COLO829 (cell line): ENCODE measurements around the gene CD164.
A peak's percentile ranks its signal among the peaks of the same experiment; 100 is the strongest.

ENCODE experiments used
- DNase-seq: peaks from one replicate; pipeline ENCODE4 v3.0.0; 2012; ENCODE audit warnings: low spot score

The CD164 gene

DNA sequence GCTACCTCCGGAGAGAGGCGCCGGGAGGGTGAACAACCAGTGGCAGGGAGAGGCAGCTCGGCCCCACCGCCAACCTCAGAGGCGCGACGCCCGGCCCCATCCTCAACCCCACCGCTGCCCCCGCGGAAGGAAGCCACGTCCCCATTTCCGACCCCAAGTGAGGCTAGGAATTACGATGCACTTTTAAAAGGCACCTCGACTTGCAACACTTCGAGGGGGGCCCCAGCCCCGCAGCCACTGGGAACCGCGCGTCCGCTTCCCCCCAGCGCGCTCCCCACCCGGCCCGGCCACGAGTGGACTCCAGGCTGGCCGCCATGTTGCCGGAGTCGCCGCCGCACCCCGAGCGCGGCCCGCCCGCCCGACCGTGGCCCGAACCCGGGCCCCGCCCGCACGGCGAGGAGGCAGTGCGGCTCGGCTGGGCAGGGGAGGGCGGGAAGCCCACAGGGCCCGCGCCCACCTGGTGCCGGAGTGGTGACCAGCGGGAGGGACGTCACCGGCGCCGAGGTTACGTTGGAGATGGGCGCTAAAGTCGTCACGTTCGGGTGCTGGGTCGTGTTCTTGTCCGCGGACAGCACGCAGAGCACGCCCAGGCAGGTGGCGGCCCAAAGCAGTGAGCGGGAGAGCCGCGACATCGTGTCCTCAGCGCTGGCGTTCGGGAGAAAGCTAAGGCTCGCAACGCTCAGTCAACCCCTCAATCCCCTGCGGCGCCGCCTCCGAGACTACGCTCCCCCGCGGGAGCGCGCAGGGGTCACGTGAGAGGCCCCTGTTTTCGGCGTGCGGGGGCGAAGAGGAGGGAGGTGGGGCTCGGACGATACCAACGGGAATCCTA is at the start of gene CD164:
Gene CD164 (minus strand): TSS at position 721 of the 829 bp plus-strand sequence. CDS start 89 bp downstream, at position 632.
- peak; percentile 95 for DNase-seq

DNA sequence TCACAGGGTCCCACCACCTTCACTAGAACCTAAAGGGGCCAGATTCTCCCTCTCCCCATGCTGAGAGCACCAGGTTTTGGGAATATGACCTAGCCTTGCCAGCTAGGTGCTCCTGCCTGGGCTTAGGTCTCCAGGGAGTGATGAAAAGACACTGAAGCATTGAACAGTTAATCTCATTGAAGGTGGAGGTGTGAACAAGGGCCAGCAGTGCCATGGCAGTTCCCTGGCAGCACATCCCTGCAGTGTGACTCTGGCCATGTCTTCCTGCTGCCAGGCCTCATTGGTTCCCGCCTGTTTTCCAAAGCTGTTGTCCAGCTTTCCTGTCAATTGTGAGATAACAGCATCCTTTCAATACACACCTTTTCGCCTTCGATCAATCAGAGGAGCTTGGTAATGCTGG is 47.2 kb upstream of the CD164 start:
- DNase-seq, result no peak

DNA sequence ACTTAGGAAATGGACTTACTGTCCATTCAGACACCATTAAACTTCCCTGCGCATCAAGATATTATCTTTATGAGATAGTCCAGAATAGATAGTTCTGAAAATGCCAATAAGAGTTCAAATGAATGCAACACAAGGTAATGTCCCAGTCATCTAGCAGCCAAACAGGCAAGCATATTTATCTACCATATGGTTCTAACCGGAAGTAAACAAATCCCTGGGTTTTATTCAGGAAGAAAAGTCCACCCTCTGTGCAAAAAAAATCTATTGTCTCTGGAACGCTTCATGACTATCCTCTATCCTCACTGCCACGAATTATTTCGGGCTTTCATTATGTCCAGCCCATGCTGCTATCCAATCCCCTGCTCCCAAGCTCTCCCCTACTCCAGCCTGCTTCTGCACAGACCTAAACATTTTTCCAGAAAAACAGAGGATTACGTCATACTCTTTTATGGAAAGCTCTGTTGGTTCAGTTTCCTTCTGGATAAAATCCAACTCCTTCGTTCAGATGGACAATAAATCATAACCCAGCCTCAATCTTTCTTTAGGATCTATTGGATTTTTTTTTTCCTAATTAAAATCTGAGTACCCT is 46.7 kb upstream of the CD164 start:
- DNase-seq, result no peak

DNA sequence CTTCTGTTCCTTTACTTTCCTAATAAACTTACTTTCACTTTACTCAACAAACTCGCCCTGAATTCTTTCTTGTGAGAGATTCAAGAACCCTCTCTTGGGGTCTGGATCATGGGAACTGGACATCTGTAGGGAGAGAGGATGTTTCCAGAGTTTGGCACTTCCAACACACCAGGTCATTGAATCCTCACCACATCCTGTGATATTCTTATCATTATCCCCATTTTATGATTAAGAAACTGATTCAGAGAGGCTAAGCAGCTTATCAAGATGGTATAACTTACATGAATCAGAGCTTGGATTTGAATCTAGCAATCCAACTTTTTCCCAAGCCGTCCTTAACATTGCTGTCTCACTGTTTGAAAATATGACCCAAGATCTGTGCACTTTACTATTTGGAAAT is 42.7 kb upstream of the CD164 start:
- no peak for DNase-seq

DNA sequence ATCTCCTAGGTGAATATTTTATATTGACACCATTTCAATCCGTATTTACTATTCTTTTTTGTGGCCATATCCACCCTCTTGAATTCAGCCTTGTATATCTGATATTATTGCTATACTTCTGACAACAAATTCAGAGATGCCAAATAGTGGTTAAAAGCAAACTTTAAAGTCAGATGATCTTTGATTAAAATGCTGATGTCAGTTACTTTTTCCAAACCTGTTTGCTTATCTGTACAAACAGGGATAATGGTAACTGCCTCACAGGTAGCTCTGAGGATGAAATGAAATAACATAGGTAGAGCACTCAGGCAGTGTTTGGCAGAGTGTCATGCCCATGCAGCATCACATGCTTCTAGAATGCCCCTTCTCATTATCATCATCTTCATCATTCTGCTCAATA is 38.9 kb upstream of the CD164 start:
- DNase-seq, result no peak

DNA sequence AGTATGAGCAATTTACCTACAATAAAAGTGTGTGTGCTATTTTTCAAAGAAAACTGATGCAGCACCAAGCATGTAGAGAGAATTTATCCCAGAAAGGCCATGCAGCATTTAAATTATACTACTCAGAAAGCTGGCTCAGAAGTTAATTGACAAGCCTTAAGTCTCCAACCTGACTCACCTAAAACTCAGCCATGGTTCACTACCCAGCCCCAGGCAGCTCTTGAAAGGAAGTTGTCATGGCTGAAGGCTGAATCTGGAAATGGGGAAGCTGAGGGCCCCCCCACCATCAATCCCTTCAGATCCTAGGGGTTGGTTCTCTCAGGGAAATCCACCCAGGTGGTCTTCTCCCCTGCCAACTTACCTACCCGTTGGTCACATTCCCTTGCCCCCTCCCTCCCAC is 38.5 kb upstream of the CD164 start:
- DNase-seq, result no peak

DNA sequence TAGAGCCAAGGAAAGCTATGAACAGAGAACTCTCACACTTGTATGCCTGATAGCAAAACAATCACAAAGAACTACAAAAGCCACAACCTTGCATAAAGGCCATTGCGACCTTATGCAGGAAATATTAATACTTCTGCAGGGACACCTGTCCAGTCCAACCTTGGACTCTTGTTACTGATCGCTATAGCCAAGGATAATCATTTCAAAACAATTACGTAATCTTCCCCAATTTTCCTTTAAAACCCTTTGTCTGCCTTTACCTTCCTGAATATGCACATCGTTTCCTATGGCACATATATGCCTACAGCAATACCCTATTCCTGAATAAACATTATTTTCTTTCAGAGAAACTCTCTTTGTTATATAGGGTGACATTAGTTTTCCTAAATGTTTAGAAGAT is 35.4 kb upstream of the CD164 start:
- DNase-seq, result no peak

DNA sequence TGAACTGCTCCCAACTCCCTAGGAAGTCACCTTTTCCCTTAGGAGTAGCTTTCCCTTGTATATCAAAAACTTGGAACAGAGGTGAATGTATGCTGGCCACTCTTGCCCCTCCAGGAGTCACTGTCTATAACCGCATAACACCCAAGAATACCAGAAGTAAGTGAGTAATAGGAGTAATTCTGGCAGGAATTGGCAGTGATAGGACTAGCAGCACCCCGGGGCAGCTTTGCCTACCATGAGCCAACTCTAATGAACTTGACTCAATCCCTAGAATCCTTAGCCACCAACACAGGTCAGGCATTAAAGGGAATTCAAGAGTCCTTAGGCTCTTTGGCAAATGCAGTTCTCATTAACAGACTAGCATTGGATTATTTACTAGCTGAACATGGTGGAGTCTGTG is 28.8 kb upstream of the CD164 start:
- no peak for DNase-seq

DNA sequence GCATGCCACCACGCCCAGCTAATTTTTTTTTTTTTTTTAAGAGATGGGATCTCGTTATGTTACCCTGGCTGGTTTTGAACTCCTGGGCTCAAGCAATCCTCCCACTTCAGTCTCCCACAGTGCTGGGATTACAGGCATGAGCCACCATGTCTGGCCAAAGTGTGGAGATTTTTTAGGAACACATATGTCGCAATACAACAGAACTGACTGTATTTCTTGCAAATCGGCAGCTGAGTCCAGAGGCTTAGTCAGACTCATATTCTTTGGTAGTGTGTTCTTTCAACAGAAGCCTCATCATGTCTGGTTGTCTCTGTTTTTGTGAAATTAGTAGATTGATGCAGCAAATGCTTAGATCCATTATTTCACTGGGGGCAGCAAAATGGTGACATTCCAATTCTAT is 23.9 kb upstream of the CD164 start:
- no peak for DNase-seq

DNA sequence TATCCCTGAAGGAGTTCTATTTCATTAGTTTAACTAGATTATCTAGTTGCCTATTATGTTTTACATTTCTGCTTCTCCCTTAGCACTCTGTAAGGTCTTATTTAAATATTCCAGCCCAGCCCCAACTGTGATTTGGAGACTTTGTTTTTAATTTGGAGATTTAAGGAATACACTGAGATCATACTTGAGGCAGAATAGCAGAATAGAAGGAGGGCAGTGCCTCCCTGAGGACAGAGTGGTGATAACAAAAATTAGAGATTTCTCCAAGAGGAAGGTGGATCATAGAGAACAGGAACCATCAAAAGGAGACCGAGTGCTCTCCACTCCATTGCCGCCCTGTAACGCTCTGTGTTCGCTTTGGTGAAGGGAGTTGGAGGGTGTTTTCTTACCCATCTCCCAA is 14.8 kb upstream of the CD164 start:
- no peak for DNase-seq

DNA sequence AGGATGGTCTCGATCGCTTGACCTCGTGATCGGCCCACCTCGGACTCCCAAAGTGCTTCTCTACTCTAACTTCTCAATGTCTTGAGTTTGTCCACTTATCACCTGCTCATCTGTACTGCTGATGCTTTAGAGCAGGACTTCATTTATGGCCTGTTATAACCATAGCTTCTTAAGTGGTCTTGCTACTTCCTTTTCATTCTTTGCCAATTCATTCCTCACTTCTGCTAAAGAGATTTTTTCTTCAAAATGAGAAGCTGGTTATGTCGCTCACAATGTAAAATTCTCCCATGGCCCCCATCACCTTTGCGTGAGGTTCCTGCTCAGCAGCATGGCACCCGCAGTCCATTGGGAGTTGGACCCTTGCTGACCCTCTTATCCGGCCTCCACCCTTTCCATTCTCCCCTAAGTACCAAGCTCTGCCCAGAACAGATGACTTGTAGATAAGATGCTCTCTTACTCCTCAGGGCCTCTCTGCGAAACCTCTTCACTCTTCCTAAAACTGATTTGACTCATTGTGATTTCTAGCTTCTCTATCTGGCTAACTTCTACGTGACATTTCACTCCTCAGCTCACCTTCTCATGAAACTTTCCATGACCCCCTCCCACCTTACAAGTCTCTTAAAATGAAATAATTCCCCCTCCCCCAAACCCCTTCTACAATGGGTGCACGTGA is 13.9 kb upstream of the CD164 start:
- no peak for DNase-seq

DNA sequence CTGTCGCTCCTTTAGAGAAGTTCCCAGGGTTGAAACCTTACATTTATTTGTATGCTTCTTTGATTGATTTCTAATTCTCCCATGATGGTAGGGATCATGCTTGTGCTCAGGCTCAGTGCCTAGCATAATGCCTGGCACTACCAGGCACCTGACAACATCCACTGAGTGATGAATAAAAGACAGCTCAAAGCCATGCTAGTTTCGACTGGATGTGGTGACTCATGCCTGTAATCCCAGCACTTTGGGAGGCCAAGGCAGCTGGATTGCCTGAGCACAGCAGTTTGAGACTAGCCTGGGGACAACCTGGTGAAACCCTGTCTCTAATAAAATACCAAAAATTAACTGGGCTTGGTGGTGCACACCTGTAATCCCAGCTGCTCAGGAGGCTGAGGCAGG is 11.6 kb upstream of the CD164 start:
- no peak for DNase-seq

DNA sequence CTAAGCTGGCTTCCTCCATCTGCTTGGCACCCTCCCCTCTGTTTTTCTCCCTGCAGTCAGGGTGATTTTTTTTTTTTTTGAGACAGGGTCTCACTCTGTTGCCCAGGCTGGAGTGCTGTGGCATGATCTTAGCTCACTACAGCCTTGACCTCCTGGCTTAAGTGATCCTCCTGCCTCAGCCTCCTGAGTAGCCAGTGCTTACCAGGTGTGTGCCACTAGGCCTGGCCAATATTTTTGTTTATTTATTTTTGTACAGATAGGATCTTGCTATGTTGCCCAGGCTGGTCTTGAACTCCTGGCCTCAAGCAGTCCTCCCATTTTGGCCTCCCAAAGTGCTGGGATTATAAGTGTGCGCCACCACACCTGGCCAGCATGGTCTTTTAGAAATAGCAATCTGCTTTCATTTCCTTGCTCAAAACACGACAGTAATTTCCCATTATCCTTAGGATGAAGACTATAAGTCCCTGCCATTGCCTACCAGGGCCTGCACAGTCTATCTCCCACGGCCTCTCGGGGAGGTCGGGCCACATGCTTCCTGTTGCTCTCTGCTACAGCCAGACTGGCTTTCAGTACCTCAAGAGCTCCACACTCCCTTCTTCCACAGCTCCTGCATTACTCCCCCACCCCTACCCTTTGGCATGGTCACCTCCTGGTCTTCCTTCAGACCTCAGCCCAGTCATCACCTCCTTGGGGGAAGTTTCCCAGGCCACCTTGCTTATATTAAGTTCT is 11.1 kb upstream of the CD164 start:
- no peak for DNase-seq

DNA sequence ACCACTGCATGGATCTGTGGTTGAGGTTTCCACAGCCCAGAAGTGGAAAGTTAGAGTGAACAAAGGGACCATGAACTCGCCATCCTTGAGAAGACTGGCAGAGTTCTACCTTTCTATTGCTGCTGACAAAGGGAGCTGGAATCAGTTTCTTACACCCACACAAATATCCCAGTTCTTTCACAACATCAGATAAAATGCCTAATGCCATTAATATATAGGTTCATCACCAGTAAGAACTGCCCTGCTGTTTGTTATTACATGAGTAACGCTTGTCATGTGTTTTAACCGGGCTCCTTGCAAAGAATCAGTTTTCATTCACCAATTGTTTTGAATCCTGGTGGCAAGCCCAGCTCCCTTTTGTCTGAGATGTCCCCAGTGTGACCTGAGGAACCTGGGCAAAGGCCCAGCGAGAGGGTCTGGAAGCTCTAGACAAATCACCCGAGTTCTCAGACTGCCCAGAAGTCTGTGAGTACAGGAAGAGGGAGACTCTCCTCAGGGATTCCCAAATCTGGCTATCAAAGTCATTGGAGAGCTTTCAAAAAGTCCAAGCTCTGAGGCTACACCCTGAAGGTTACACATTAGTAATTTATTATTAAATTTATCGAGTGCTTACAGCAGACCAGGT is 7.5 kb upstream of the CD164 start:
- no peak for DNase-seq

DNA sequence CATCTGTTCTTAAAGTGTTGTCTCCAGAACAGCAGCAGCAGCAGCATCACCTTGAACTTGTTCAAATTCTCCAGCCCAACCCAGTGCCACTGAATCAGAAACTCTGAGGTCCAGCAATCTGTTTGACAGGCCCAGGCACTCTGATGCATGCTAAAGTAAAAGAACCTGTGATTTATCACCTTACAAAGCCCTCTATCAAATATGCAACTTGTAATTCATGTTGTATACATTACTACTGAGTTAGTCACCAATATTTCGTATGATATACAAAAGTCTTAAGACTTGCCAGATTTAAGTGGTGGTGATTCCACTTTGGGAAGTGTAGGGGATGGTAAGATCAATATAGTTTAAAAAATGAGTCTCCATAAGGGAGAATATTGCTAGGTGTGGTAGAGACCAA is 6.0 kb upstream of the CD164 start:
- no peak for DNase-seq

DNA sequence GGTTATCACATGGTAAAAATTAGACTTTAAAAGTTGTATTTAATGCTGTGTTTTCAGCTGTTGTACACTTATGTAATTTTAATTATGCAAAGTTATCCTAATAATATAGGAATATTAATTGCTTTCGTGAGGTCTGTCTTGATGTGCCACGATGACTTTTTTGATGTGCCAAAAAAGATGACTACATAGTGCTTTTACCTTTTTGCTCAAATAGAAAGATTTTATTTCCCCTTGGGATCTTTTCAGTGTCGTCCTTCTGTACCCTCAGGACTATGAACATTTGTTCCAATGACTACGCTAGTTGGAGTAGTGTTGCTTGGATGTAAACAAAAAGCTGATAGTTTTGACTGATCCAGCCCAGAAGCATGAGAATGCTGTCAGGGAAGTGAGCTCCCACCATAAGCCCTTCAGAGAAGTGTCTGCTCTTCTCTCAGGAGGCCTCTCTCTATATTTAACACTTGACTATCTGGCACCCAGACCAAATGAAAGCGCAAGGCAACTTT is 1.2 kb upstream of the CD164 start:
- no peak for DNase-seq

DNA sequence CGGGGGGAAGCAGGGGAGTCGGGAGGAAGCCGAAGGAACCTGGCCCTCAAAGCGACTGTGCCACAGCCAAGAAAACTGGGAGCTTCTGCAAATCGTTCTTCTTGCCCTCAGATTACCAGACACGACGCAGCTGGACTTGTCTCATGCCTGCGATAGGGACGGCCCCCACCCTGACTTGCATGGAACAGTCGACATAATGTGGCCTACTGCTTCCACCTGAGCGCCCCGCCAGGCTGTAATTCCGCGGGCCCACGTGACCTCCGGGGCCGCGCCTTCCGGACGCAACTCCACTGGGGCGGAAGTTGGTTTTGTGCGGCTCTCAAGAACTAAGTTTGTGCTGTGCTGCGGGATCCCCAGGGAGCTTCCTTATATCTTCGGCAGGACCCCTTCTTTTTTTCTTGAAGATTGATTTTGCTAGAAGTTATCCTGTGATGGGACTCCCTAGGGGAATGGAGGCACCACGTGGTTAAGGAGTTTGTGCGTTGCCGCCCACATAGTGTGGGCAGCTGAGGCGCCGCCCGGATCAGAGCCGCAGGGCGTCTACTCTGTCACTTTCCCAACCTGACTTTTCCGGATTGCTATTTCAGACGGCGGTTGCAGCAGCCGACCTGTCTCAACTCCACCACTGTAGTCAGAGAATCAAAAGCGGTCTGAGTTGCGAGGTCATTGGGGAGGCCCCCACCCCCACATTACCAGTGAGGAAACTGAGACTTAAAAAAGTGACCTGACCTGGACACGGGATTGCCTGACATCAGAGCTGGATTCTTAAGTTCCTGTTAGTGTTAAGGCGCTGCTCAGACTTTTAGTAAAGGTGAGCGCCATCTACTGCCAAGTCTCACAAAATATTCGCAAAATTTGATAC is 540 bp upstream of the CD164 start:
- DNase-seq, result peak; percentile 93

DNA sequence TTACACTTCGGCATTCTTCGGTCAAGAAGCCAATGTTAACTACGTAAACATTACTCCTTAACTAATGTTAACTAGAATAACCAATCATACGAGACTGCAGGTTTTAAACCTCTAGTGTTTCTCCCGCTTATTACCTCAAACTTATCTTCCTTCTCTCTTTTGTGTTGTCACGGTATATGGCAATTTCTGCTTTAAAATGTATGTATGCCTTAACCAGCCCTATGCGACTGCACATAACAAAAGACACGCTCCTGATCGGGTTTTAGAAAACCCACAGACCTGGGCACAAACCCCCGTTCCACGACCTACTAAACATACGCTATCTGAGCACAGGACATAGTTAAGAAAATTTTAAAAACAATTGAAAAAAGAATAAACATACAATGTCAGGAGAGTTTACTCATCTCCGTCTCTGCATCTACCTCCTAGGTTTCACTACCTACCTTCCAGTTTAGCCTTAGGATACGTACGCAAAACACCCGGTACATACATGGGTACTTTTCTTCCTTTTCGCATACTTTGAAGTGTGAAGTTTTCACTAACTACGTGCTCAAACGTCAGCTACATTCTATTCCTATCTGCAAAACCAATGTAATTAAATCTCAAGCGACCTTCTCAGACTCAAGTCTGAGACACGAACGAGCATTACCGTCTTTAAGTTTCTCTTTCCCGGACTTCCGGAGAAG is 1.1 kb downstream of the CD164 start:
- no peak for DNase-seq

DNA sequence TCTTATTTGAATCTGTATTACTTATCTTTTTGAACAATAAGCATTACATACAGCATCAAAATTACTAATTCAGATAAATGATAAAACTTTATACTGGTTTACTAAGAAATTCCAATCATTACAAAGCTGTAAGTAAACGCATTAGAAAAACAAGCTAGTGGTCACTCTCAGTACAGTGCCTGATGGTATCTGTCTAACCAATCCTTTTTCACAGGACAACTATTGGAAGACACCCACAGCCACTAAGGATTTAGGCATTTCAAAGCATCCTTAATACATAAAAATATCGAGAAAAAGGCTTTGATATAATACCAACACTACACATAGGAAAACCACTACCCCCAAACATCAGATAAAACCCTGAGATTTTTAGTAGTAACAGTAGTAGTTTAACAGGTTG is 2.6 kb downstream of the CD164 start:
- no peak for DNase-seq

DNA sequence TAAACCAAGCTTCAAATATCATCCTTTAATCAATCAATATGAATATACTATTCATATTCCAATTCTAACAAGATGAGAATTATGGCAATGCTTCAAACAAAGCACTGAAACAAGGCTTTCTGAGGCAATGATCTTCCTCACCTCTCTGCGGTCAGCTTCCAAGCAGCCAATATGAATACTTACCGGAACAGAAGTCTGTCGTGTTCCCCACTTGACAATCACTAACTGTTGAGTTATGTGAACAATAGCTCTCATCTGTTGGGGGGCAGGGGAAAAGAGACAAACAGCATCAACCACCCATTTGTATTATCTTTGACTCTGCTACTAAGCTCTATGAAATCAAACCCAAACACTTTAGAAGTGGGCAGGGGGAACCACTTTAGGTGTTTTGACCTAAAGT is 4.5 kb downstream of the CD164 start:
- DNase-seq, result no peak
